GM19324 (cell line): ENCODE results near the gene IGSF10.

ENCODE experiments used
- ATAC-seq: cut with Tn5 transposase; IDR thresholded peaks from one replicate; pipeline ENCODE4 v1.9.1; 2021; ENCODE audit warnings: mild to moderate bottlenecking, moderate library complexity; ENCODE audit not compliant: unreplicated experiment, low FRiP score

IGSF10 gene

GRCh38 chr3:151462278-151462780, 1.5 kb upstream of the IGSF10 start:
- no peak for ATAC-seq

DNA sequence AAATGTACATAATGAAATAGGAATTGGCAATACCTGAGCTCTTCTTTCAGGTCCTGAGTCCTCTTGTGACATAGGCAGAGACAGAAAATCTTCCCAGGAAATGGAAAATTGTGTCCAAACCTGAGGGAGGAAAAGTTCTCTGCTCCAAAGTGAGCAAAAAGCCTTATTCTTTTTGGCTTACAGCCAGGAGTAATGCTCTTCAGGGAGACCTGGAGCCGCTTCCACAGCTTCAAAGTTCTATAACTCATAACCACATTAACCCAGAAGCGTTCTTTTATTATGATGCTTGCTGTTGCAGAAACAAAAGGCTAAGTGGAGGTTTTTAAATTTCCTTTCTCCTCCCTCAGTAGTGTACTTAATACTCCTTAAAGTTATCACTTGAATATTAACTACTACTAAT, 633 bp downstream of the IGSF10 start:
- ATAC-seq: no peak

DNA sequence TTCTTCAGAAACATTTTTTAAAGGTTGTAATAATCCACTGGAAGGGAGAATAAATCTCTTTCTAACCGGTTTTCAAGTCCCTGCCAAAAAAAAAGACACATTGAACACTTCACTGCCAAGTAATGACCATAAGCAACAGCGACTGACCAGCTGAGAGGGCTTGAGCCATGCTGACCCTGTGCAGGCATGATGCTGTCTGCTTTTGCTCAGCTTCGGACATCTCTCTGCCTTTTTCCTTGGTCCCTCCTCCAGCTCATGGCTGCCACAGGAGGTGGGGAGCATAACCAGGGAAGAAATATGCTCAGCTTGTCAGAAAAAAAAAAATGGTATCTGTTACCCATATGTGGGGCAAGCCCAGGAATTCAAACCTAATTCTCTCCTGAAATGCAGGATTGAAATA, 1.5 kb downstream of the IGSF10 start:
- ATAC-seq: no peak

- ATAC-seq: no peak
These were observed 4.8 kb downstream of the IGSF10 start for GRCh38 chr3:151456065-151456464.

DNA sequence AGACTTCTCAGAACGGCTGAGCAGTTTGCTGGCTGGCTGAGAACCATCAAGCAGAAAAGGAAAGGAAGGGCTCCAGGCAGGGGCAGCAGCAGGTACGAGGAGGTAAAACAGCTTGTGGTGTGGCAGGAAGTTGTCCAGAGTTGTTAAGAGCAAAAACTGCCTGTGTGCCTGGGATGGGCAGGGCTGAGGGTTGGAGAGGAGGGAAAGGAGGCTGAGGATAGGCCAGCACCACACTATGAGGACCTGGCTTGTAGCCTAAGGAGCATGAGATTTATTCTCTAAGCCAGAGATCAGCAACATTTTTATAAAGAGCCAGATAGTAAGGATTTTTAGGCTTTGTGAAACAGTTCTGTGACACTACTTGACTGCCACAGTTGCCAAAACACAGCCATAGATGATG, 8.0 kb downstream of the IGSF10 start:
- no peak for ATAC-seq

DNA sequence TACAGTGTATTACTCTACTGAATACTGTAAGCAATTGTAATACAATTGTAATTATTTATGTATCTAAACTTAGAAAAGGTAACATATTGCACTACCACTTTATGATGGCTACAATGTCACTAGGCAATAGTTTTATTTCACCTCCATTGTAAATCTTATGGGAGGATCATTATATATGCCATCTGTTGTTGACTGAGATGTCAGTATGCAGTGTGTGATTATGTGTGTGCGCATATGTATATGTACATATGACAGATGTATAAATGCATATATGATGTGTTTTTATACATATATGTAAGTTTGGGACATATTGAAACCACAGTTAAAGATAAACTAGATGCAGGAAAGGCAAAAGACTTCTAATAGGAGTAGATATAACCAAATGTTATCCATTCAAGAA, 8.5 kb downstream of the IGSF10 start:
- ATAC-seq: no peak

DNA sequence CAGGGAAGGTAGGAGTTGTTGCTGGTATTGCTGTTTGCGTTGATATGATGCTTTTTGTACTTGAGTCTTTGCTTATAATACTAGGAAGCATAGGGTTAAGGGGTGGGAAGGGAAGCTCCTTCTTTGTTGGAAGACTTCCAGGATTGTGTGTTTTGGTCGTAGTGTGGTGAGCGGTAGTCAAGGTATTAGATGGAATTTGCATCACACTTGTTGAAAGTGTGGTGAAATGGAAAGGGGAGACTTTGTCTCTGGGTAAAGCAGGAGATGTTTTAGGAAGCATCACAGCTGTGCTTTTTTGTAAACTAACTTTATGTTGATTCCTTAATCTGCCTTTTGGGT, 14.9 kb downstream of the IGSF10 start:
- no peak for ATAC-seq

DNA sequence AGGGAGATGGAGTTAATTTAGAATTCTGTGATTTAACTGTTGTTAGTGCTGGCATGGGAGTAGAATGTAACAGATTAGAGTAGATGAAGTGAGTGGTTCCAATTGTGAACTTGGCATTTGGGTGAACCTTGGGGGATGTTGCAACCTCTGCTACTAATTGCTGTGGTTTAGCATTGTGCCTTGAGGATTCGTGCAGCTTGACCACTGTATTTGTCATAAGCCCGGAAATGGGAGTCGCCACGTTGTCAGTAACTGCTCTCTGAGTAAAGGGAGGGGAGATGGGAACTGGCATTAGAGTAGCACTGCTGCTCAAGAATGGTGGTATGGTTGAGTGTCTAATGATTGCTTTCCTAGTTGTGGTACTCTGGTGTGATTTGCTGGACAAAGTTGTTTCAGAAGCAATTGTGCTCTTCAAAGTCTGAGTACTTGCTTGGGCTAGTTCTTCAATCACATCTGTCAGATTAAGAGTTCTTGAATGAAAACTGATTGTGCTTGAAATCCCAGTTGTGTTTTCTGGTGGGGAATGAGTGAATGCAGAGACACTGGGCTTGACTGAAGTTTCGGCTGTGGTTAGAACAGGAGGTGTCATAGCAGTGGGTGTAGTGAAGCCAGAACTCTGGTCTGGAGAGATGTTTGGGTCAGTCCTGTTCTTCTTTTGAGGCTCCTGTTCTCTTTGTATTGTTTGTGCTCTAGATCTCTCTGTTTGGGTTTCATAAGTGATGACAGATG, 15.4 kb downstream of the IGSF10 start:
- no peak for ATAC-seq

DNA sequence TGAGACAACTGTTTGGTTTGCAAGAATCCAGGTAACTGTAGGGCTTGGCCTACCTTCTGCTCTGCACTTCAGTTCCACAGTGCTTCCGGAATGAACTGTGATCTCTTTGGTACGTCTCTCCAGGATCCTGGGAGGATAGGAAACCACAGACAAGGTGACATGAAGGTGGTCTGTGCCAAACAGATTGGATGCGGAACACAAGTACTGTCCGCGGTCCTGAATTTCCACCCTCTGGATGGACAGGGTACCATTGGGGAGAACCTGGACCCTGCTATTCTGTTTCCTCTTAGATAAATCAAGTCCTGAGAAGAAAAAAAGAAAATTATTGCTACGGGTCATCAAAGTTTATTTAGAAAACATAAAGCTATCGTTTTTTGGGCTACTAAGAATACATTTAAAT, 17.3 kb downstream of the IGSF10 start:
- no peak for ATAC-seq

DNA sequence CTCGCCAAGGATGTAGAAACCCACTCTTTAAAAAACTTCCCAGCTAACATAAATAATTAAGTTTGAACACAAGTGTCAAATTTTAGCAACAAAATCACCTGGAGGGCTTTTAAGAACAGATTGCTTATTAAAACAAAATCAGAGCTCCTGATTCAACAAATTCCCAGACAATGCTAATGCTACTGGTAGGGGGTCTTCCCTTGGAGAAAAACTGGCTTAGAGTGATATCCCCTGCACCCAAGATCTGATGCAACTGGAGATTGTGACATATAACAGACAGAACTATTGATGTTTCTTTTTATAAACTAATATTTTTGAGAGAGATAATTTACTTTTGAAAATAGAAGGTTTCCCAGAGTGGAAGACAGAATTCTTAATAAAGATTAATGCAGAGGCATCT, 19.9 kb downstream of the IGSF10 start:
- ATAC-seq: no peak

GRCh38 chr3:151439652-151440125, 21.2 kb downstream of the IGSF10 start:
- peak; percentile 57 for ATAC-seq

GRCh38 chr3:151437906-151438305, 23.0 kb downstream of the IGSF10 start:
- ATAC-seq: no peak

- ATAC-seq: no peak
These were observed 24.0 kb downstream of the IGSF10 start for GRCh38 chr3:151436675-151437446.

- no peak for ATAC-seq
These were observed 26.5 kb downstream of the IGSF10 start for GRCh38 chr3:151434151-151434890.

GRCh38 chr3:151432616-151433372, 28.1 kb downstream of the IGSF10 start:
- no peak for ATAC-seq

DNA sequence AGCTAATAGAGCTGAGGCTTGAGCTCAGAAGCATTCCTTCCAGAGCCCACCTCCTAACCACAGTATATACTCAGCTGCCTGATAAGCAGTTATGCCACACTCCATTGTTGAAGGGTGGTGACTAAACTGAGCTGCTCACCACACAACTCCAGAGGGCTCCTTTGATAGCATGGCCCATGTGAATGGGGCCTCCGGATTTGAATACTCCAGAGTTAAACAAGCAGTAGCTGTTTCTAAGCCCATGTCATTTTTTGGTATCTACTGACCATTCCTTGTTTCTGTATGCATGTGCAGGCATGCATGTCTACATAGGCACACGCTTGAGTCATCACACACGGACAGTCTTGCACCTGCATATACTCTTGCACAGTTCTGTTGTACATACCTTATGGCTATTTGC, 28.9 kb downstream of the IGSF10 start:
- no peak for ATAC-seq

DNA sequence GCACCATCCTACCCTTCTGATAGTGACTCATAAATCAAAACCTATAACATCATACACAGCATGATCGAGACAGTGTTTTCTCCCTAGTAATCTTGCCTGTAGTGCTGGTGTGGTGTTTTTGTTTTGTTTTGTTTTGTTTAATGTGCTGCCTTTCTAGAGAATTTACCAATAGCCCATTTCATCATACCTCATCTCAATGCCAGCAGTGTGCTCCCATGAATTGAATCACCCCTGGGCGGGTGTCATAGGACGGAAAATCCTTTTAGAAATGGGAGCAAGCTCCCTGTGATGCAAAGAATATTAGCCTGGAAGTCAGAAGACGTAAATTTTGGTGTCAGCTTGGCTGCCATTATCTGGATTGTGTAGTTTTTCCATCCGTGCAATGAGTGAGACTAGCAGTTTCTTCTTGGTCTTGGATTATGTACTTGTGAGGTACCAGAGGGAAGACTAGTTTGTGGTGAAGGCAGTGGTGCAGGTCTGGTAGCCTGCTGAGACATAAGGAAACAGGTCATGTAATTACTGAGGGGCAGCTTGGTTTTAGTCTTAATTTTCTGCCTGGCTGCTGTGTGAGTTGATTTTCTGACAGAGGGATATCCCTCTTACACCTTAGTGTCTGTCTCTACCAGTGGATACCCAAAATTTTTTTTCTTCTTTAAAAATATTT, 29.9 kb downstream of the IGSF10 start:
- ATAC-seq: no peak

DNA sequence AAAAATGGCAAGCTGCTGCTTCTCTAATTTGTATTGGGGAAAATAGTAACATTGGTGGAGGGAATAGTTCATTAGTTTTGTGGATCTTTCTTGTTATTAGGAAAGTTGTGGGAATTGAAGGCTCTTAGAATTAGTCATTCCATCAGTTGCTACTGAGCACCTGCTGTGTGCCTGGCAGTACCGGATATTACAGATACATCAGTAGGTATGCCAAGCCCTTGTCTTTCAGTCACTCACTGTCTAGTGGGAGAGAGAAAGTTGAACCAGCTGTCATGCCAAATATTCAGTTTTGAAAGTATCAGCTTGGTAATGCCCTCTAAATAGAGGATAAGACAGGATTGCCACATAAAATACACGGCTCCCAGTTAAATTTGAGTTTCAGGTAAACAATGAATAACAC, 32.5 kb downstream of the IGSF10 start:
- ATAC-seq: no peak

- ATAC-seq: peak; percentile 66
These were observed 34.6 kb downstream of the IGSF10 start for GRCh38 chr3:151426341-151426657.
